ENCODE data around the gene SULT6B1.

The SULT6B1 gene

GRCh38 chr2:37190290-37190689, 1.8 kb upstream of the SULT6B1 start:
- no peak for DNase-seq (ENCODE audit: low read depth, low spot score)
- Histone ChIP-seq H3K9ac (ENCODE audit: insufficient read length) (no peak overlapping the region), H3K9me3 (ENCODE audit: low read depth, low read length) (no peaks in the 10 kb centered on the region), H3K36me3 (ENCODE audit: insufficient read depth, low read length) (no peaks in the 10 kb centered on the region), H3K4me3 (no peak overlapping the region), H3K27ac (0 out of 2 replicates have a peak overlapping the region, but pooled peaks have one; percentile 43)
- TF ChIP-seq POLR2AphosphoS5 (IDR thresholded peaks at IDR 0.05; ENCODE audit: borderline replicate concordance, low read depth, low read length) (no peak), EZH2 (IDR thresholded peaks at IDR 0.05) (no peak), FOXP2 (optimal IDR thresholded peaks at IDR 0.05; ENCODE audit: control extremely low read depth, extremely low read length, insufficient read depth) (no peak)

GRCh38 chr2:37189452-37190153, 1.1 kb upstream of the SULT6B1 start:
- H3K27ac ChIP-seq: 0 out of 2 replicates have a peak overlapping the region, but pooled peaks have one; percentile 43
- H3K4me3 ChIP-seq: no peak overlapping the region
- no peaks in the 10 kb centered on the region for H3K9me3 ChIP-seq (ENCODE audit: low read depth, low read length)
- DNase-seq (ENCODE audit: low read depth, low spot score): no peak
- TF ChIP-seq EZH2 (IDR thresholded peaks at IDR 0.05) (no peak), POLR2AphosphoS5 (IDR thresholded peaks at IDR 0.05; ENCODE audit: borderline replicate concordance, low read depth, low read length) (no peak), FOXP2 (optimal IDR thresholded peaks at IDR 0.05; ENCODE audit: control extremely low read depth, extremely low read length, insufficient read depth) (no peak)
- H3K36me3 ChIP-seq (ENCODE audit: insufficient read depth, low read length): no peaks in the 10 kb centered on the region
- H3K9ac ChIP-seq (ENCODE audit: insufficient read length): no peak overlapping the region

- Histone ChIP-seq H3K27ac (no peak overlapping the region), H3K9ac (ENCODE audit: insufficient read length) (no peak overlapping the region), H3K4me3 (no peak overlapping the region)
These were observed 6.5 kb downstream of the SULT6B1 start for GRCh38 chr2:37181726-37182684.

GRCh38 chr2:37180640-37181039, 7.8 kb downstream of the SULT6B1 start:
- H3K4me3 ChIP-seq: no peak overlapping the region
- DNase-seq (ENCODE audit: low read depth, low spot score): no peak
- TF ChIP-seq POLR2AphosphoS5 (IDR thresholded peaks at IDR 0.05; ENCODE audit: borderline replicate concordance, low read depth, low read length): no peak
- no peak for TF ChIP-seq EZH2 (IDR thresholded peaks at IDR 0.05)
- no peak for TF ChIP-seq FOXP2 (optimal IDR thresholded peaks at IDR 0.05; ENCODE audit: control extremely low read depth, extremely low read length, insufficient read depth)

More at GRCh38 chr2:37181726-37182684, 6.5 kb downstream of the SULT6B1 start:
- no peaks in the 10 kb centered on the region for H3K9me3 ChIP-seq (ENCODE audit: low read depth, low read length)
- H3K36me3 ChIP-seq (ENCODE audit: insufficient read depth, low read length): no peaks in the 10 kb centered on the region
- TF ChIP-seq POLR2AphosphoS5 (IDR thresholded peaks at IDR 0.05; ENCODE audit: borderline replicate concordance, low read depth, low read length) (no peak), EZH2 (IDR thresholded peaks at IDR 0.05) (no peak), FOXP2 (optimal IDR thresholded peaks at IDR 0.05; ENCODE audit: control extremely low read depth, extremely low read length, insufficient read depth) (no peak)
- DNase-seq (ENCODE audit: low read depth, low spot score): no peak

GRCh38 chr2:37180006-37180639, 8.3 kb downstream of the SULT6B1 start:
- H3K4me3 ChIP-seq: no peak overlapping the region
- no peak for DNase-seq (ENCODE audit: low read depth, low spot score)
- TF ChIP-seq POLR2AphosphoS5 (IDR thresholded peaks at IDR 0.05; ENCODE audit: borderline replicate concordance, low read depth, low read length): no peak
- no peak for TF ChIP-seq FOXP2 (optimal IDR thresholded peaks at IDR 0.05; ENCODE audit: control extremely low read depth, extremely low read length, insufficient read depth)
- no peak for TF ChIP-seq EZH2 (IDR thresholded peaks at IDR 0.05)

More at GRCh38 chr2:37180640-37181039, 7.8 kb downstream of the SULT6B1 start:
- H3K9me3 ChIP-seq (ENCODE audit: low read depth, low read length): no peaks in the 10 kb centered on the region
- H3K27ac ChIP-seq: no peak overlapping the region
- no peak overlapping the region for H3K9ac ChIP-seq (ENCODE audit: insufficient read length)
- no peaks in the 10 kb centered on the region for H3K36me3 ChIP-seq (ENCODE audit: insufficient read depth, low read length)

GRCh38 chr2:37173741-37174140, 14.7 kb downstream of the SULT6B1 start:
- TF ChIP-seq POLR2AphosphoS5 (IDR thresholded peaks at IDR 0.05; ENCODE audit: borderline replicate concordance, low read depth, low read length) (no peak), FOXP2 (optimal IDR thresholded peaks at IDR 0.05; ENCODE audit: control extremely low read depth, extremely low read length, insufficient read depth) (no peak), EZH2 (IDR thresholded peaks at IDR 0.05) (no peak)
- no peaks in the 10 kb centered on the region for H3K36me3 ChIP-seq (ENCODE audit: insufficient read depth, low read length)
- DNase-seq (ENCODE audit: low read depth, low spot score): no peak
- H3K27ac ChIP-seq: no peak overlapping the region
- H3K9me3 ChIP-seq (ENCODE audit: low read depth, low read length): no peaks in the 10 kb centered on the region
- H3K9ac ChIP-seq (ENCODE audit: insufficient read length): no peak overlapping the region
- H3K4me3 ChIP-seq: no peak overlapping the region

More at GRCh38 chr2:37180006-37180639, 8.3 kb downstream of the SULT6B1 start:
- Histone ChIP-seq H3K27ac (no peak overlapping the region), H3K36me3 (ENCODE audit: insufficient read depth, low read length) (no peaks in the 10 kb centered on the region), H3K9me3 (ENCODE audit: low read depth, low read length) (no peaks in the 10 kb centered on the region), H3K9ac (ENCODE audit: insufficient read length) (no peak overlapping the region)

GRCh38 chr2:37171624-37171950, 16.9 kb downstream of the SULT6B1 start:
- Histone ChIP-seq H3K9ac (ENCODE audit: insufficient read length) (no peak overlapping the region), H3K4me3 (no peak overlapping the region), H3K9me3 (ENCODE audit: low read depth, low read length) (no peaks in the 10 kb centered on the region), H3K27ac (no peak overlapping the region), H3K36me3 (ENCODE audit: insufficient read depth, low read length) (no peaks in the 10 kb centered on the region)
- DNase-seq (ENCODE audit: low read depth, low spot score): no peak
- TF ChIP-seq EZH2 (IDR thresholded peaks at IDR 0.05) (no peak), FOXP2 (optimal IDR thresholded peaks at IDR 0.05; ENCODE audit: control extremely low read depth, extremely low read length, insufficient read depth) (no peak), POLR2AphosphoS5 (IDR thresholded peaks at IDR 0.05; ENCODE audit: borderline replicate concordance, low read depth, low read length) (no peak)

Data from SK-N-MC (cell line).